SIG-M5 treated with dmso at 0.1 percent for 504 hours (cell line): ENCODE data around the gene ZDHHC14.

ENCODE experiments used
- DNase-seq: peaks from one replicate; lab custom pipeline; 2025; ENCODE audit not compliant: unreplicated experiment; lab: John Stamatoyannopoulos, UW

The ZDHHC14 gene

DNA sequence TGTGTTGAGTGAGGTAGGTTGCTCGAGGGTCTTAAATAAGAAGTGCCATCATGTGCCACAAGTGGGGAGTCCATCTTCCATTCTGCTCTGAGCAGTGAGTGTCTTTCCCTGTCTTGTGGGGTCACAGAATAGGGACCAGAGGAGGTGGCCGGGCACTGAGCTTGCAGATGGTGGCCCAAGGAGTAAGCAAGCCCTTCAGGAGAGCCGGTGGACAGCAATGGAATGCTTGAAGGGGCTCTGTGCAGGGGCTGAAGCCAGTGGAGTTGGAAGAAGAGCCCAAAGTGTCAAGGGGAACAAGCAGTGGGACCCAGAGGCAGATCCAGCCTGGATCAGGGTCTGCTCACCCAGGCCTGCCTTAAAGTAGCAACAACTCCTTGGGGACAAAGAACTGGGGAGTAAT, 228.6 kb downstream of the ZDHHC14 start:
- no peak for DNase-seq

DNA sequence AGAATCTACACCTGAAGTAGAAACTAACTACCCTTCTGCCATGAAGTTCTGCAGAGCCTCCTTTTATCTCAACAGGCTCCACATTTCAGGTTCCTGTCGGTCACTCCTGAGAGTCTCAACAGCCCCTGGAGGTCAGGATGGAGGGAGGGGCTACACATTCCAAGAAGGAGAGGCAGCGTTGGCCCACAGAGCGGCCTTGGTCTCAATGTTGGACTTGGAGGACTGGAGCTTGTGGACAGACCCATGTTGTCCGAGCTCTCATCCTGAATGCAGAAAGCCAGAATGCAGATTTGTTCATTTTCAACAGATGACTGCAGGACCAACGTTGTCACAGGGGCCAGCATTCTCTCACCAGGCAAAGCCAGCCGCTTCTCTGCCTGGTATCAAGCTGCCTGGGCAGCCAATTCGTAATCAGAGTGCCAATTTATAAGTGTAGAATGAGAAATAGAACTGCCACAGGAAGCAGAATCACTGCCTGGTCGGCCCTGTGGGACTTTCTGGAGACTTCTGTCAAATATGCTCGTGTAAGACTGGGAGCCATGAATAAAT, 229.5 kb downstream of the ZDHHC14 start:
- DNase-seq: no peak

DNA sequence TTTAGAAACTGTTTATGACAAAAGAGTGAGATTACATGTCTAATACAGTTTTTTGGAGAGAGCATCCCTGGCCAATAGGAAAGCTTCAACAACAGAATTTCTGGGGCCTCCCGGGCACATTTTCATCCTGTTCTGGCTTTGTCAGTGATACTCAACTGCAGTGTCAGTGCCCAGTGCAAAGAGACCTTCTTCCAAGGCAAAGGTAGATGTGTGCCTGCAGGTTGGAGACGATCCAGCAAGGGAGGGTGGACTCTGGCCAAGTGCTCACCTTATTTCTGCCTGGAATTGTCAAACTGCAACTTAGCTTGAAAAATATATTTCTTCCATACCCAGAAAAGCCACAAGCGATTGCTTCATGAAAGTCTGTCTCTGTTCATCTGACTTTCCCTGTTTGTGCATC, 230.4 kb downstream of the ZDHHC14 start:
- DNase-seq: no peak

DNA sequence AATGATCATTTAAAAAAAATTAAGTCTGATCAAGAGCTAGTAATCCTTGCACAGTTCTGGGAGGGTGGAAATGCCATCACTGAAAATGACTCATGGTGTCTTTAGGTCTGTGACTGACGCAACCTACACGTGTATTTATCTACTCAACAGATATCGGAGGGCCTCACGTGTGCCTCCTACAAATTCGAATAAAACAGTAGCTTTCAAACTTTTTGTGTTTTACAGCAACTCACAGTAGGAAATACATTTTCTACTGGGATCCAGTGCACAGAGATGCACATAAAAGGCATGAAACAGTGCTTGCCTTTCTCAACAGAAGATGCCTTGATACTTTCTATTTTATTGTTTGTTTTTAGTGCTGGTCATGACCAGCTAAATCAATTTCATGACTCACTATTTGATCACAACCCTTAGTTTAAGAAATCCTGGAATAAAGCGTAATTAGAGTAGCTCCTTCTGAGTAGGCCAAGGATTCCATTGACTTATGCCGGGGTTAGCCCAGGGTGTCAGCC, 232.1 kb downstream of the ZDHHC14 start:
- DNase-seq: peak; percentile 36

DNA sequence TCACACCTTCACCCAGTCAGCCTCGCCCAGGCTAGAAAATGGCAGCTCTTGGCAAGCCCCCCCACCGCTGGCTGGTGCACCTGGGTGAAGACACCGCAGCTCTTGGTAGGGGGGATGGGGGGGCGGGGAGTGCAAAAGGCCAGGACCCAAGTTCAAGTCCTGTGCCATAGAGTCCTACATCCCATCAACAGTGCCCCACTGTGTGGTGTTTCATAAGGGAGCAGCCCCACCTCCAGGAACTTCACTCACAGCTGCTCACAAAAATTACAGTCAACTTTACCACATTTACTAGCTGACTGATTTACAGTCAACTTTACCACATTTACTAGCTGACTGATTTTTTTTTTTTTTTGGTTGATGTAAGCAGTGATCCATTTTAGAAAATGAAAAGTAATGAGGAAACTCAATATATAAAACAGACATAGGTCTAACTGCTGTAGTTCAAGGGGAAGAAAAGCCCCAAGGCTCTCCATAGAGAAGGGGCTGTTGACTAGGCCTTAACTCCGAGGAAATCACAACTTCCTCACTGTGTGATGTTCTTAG, 233.1 kb downstream of the ZDHHC14 start:
- no peak for DNase-seq

DNA sequence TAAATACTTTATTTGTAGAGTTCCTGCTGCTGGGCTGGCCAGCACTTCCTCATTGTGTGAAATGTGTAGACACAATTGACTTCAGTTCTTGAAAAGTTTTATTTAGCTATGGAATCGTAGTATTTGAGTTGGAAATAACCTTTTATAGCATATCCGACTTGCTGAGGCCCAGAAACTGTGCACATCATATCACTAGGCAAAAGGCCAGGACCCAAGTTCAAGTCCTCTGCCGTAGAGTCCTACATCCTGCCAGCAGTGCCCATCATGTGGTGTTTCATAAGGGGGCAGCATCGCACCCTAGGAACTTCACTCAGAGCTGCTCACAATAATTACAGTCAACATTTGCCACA, 234.4 kb downstream of the ZDHHC14 start:
- peak; percentile 13 for DNase-seq

DNA sequence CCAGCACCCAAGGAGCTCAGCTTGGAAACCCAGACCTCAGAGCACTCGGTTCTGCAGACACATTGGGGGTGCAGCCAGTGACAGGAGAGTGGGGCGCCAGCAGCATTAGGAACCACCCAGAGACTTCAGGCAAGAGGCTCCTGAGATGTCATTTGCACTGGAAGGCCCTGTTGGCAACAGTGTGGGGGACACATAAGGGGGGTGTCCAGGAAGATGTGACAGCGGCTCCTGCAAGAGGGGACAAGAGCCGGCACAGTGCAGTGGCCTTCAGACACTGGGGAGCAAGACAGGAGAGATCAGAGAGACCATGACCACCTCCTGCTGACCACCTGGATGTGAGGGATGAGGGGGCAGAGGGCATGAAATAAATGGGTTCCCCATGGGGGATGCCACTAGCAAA, 235.0 kb downstream of the ZDHHC14 start:
- DNase-seq: no peak

DNA sequence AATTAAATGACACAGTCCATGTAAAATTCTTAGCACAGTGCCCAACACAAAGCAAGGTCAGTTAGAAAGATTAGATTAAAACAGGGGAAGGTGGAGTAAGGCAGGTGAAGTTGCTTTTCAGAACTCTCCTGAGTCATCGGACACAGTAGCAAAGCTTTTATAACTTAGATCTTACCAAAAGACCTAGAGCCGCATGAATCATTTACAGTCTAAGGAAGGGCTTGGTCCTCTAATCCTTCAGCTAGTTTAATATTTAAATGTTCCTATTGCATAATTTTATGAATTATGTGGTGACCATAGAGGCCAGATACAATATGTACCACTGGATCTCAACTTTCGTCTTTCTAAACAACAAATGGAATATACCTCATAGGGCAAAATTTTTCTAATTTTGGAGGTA, 240.0 kb downstream of the ZDHHC14 start:
- no peak for DNase-seq

DNA sequence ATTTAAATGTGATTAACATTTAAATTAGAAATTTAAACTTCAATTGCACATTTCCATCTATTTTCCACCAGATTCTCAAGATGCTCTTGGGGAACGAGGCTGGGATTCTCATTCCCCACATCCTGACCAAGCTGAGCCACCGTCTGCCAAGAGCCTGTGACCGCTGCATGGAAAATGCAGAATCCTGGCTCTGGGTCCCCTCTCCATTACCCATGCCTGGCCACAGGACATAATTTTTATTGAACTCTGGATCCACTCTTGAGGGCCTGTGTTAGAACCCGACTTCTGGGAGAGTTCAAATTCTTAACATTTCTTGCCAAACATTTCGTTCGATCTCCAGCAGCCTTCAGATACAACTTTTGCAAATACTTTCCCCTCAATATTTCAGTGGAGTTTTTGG, 240.4 kb downstream of the ZDHHC14 start:
- no peak for DNase-seq

DNA sequence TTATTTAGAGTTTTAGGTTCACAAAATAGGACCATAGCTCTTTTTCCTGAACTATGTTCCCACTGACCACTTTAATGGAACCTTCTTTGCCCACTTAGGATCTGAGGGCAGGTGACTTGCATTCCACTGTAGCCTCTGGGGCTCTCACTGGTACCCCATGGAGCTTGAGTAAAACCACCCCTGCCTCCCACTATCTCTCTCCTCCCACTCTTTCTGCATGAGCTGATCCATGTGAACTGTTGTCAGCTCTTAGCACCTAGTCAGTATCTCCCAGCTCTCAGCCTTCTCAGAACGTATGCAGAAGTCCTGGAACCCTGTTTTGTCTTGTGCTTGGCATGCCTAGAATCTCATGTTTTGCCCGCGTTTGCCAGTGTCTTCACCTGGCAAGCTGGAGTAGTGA, 241.4 kb downstream of the ZDHHC14 start:
- no peak for DNase-seq

DNA sequence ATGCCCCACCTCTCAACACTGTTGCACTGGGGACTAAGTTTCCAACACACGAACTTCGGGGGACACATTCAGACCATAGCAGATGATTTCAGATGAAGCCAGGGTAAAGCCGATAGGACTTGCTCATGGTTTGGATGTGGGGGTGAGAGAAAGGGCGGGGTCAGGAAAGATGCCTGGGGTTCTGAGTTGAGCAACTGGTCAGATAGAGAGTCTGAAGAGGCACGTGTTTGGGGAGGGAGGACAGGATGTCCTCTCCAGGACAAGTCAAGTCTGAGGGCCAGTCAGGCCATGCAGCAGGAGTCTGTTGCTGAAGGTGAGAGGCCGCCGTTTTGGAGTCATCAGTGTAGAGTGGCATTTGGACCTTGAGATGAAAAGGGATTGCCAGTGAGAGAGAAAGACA, 244.1 kb downstream of the ZDHHC14 start:
- DNase-seq: no peak

DNA sequence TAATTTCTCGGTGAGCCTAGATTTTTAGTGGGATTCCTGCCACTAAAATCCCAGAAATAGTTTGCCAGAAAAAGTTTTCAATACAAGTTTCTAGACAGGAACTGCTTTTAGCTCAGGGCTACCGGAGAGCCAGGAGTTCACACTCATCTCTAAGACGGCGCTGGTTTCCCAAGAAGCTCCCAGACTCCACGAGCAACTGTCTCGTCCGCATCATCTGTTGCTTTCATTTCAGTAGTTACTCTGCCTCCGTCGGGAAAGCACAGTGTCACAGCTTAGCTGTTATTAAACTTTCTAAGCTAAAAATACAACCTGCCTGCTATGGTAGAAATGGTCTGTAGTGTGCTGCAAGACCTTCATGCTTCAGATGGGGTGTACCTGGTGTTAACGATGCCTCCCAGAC, 244.8 kb downstream of the ZDHHC14 start:
- DNase-seq: no peak

DNA sequence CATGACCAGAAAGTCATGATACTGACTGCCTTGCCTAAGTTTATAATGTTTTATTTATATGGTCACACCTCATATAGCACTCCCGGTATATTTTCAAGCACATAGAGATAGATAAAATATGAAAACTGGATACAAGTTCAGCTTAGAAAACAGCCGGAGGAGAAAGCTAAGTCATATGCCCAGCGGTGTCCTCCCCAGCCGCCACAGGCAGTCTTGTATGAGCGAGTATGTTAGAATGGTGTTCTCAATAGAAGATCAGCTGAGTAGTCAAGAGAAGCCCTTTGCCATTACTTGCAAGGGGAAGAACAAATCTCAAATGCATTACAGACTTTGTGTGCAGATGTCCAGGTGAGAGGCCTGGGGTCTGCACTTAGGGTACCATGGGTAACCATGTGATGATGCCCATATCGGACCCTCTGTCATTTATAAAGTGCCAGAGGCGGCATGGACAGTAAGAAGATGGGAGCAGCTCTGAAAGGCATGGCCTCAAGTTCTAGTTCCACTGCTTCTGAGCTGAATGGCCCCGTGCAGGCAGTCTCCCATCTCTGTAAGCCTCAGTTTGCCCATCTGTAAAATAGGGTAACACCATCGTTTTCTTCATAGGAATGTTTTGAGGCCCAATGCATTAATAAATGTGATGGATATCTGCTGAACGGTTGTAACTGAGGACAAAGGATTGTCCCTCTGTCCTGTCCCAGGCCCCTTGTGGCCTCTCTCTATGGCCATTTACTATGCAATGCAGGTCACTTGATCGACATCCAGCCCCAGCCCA, 246.4 kb downstream of the ZDHHC14 start:
- DNase-seq: no peak

DNA sequence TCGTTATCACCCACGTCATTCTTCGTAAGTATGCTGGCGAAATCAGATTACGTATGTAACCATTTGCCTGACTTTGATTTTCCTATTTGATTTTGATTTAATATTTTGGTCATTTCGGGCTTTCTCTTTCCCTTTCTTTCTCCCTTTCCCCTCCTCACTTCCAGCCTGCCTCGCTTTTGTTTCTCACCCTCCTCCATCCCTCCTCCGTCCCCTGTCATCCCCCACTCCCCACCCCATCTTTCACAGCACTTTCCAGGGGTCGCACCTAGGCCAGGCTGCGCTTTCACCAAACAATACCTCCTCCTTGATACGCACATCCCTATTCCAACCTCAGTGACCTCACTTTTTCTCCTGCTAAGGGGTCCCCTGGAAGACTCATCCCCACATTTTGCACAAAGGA, 247.5 kb downstream of the ZDHHC14 start:
- no peak for DNase-seq

DNA sequence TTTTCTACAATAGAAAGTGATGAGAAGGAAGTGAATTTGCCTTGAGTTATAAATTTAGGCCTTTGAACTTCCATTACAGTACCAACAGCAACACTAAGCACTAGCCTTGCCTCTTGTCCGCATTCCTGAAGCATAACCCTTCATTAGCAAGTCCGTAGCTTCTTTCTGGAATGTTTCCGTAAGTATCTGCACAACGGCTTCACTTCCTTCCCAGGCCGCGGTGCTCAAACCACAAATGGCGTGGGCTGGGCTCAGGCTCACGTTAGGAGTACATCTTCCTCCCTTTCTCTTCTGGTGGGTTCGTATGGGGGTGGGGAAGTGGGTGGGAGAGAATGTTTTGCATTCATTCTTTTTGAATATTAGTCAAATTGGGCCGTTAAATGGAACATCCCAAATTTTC, 248.2 kb downstream of the ZDHHC14 start:
- DNase-seq: no peak

DNA sequence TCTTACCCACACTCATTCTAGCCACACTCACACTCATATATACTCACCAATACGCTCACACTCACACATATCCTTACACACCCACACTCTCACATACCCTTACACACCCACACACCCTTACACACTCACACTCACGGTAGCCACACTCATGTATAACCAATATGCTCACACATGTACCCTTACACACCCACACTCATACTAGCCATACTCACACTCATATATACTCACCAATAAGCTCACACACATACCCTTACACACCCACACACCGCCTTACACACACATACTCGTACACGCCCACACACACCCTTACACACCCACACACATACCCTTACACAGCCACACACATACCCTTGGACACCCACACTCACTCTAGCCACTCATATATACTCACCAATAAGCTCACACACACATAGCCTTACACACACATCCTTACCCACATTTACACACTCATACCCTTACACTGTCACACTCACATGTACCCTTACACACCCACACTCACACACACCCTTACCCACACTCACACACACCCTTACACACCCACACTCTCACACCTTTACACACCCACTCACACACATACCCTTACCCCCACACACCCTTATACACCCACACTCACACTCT, 249.6 kb downstream of the ZDHHC14 start:
- DNase-seq: no peak

DNA sequence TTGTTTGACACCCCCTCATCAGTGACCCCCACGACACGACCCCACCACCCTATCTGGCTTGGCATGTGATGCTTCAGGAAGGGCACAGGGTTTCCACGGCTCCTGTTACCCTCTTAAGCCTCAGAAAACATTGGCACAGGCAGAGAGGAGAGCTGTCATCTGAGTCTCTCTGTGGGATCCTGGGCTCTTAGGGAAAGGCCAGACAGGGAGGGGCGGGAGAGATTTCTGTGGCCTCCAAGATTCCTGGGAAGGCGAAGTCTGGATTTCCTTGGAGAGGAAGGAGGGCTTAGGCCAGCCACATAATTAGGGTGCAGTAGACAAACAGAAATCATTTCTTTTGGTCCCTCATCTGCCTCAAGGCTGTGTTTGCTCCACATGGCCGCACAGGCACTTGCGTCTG, 250.4 kb downstream of the ZDHHC14 start:
- DNase-seq: no peak

DNA sequence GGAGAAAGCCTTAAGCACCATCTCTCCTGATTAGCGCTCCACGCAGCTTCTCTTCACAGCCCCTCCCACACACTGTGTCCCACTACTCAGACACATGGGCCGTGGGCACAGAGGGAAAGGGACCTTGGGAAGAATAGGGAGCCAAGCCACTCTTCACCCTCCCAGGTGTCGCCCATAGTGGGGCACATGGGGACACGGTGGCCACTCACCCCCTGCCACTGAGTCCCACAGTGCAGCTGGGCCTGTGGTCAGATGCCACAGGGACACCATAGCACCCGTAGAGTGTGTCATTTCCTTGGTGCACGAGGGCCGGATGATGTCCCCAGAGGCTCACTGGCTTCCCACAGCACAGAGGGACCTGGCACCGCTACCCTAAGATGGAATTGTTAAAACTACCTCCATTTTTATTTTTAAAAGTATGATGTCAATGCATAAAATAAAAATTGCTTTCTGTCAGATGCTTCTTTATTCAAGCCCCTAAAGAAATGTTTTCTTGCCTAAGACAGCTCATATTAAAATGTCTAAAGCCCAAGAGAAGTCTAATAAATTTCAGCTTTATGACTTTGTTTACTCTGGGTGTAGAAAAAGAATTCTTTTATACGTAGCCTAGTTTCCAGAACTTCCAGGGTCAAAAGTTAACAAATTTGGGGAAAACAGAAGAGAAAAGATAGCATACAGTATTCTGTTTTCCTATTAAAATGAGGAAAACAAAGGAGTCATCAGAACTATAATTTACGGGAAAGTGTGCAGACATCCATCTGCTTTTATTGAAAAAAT, 251.0 kb downstream of the ZDHHC14 start:
- DNase-seq: no peak

DNA sequence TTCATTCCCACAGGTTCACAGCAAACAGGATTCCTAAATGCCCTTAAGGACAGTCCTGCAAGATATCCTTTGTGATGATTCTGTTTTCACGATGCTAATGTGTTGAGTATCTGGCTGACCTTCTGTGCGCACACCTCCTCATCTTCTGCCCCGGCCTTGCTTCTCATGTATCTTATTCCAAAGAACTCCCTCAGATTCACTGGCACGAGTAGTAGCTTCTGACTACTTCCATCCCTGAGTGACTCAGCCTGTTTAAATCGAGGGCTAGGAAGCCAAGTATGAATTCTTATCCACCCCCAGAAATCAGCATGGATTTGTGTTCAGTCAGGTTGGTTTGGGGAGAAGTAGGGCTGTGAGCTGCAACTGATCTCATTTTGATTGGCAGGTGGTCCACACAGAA, 251.8 kb downstream of the ZDHHC14 start:
- no peak for DNase-seq

DNA sequence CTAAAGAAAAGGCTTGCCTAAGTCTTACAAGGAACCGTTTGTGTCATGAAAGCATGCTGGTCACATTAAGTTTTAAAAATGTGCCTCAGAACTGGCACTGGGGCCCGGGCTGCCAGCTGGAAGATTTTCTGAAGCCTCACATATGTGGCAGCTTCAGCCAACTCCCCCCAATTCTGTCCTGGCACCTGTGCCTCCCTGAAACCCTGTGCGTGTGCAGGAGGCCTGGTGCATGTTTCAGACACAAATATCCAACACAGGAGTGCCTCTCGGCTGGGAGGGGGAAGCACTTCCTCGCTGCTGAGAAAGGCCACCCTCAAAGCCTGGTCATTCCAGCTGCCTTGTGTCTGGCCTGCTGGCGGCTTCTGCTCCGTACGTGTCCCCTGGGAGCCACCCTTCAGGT, 253.6 kb downstream of the ZDHHC14 start:
- no peak for DNase-seq

DNA sequence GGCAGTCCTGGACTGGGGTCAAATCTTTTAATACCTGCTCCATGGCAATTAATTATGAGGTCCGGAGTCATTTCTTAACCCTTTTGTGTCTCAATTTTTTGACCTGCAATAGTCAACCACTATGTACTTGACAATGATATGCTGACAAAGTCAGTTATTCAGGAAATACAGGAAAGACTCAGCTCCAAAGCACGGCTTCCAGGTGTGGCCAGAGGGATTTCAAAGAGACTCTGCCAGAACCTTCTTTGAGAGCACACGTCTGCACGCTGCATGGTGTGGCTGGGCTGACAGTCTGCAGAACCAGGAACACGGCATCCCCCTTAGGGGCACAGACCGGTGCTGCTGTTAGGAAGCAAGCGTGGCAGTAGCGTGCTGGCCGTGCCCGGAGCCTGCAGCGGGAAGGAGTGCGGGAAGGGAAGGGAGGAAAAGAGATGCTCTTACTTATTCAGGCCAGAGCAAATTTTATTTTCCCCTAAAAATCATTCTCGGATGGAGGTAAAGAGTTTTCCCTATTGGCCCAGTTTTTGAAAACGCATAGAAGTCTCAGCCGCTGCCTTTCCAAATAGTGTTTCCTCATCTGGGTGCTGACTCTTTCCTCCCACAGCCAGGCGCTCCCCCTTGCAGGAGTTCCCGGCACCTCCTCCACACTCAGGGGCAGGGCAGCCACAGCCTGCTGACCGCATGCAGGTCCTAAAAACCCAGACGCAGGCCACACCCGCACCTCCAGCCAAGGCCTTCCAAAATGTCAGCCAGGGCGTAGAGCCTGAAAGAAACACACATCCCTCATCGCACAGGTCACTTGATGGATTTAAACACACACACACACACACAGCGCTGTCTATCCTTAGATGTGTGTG, 254.6 kb downstream of the ZDHHC14 start:
- no peak for DNase-seq
